Endodermal cell (in vitro differentiated cells): ENCODE data around the gene OGA. TPM values are rescaled to one million over a fixed set of nuclear protein-coding genes. Genes with fewer than 3 reads are reported as not detected.
A peak's percentile ranks its signal among the peaks of the same experiment; 100 is the strongest.

Experiments used
- DNase-seq: peaks from one replicate; pipeline ENCODE4 v3.0.0-alpha.2; 2017
- H3K27ac ChIP-seq: 2 replicates; pipeline ENCODE4 v1.5.1; 2013; ENCODE audit warnings: mild to moderate bottlenecking, low read depth, low read length, moderate library complexity
- H3K27me3 ChIP-seq: 2 replicates; pipeline ENCODE4 v1.6.1; 2013; ENCODE audit warnings: mild to moderate bottlenecking, low read length, moderate library complexity; ENCODE audit not compliant: insufficient read depth, control insufficient read depth, poor library complexity, severe bottlenecking
- H3K36me3 ChIP-seq: 2 replicates; pipeline ENCODE4 v1.7.0; 2013; ENCODE audit warnings: mild to moderate bottlenecking, low read length, moderate library complexity; ENCODE audit not compliant: control insufficient read depth, insufficient read depth
- H3K4me1 ChIP-seq: one replicate; pipeline ENCODE4 v1.7.0; 2013; ENCODE audit warnings: low read length; ENCODE audit not compliant: control insufficient read depth, insufficient read depth
- H3K4me3 ChIP-seq: 2 replicates; pipeline ENCODE4 v1.5.1; 2013; ENCODE audit warnings: mild to moderate bottlenecking, low read length, moderate library complexity
- H3K9ac ChIP-seq: 2 replicates; pipeline ENCODE4 v1.6.1; 2013; ENCODE audit warnings: mild to moderate bottlenecking, low read length, moderate library complexity; ENCODE audit not compliant: poor library complexity, severe bottlenecking; ENCODE audit errors: extremely low read depth
- H3K9me3 ChIP-seq: 2 replicates; pipeline ENCODE4 v1.6.1; 2013; ENCODE audit warnings: mild to moderate bottlenecking, low read length, moderate library complexity; ENCODE audit not compliant: control insufficient read depth
- H3K27ac Mint-ChIP-seq: 2 replicates; pipeline ENCODE4 v1.8.0; 2020; ENCODE audit warnings: mixed read lengths
- H3K27me3 Mint-ChIP-seq: 2 replicates; pipeline ENCODE4 v1.8.0; 2021; ENCODE audit warnings: mild to moderate bottlenecking, mixed read lengths; ENCODE audit not compliant: insufficient read depth
- H3K36me3 Mint-ChIP-seq: 2 replicates; pipeline ENCODE4 v1.8.0; 2020; ENCODE audit warnings: low read depth, mixed read lengths
- H3K4me1 Mint-ChIP-seq: 2 replicates; pipeline ENCODE4 v1.8.0; 2020; ENCODE audit warnings: mixed read lengths
- H3K4me3 Mint-ChIP-seq: 2 replicates; pipeline ENCODE4 v1.8.0; 2020; ENCODE audit warnings: mild to moderate bottlenecking, moderate library complexity, mixed read lengths
- H3K9me3 Mint-ChIP-seq: 2 replicates; pipeline ENCODE4 v1.8.0; 2020; ENCODE audit warnings: mild to moderate bottlenecking, mixed read lengths
- WGBS, 2 experiments: methylation state at CpG; one replicate each; pipeline versions ENCODE4 v1.1.5 to v1.1.7; 2013; ENCODE audit warnings: missing lambda C conversion rate in 2 of 2, mixed read lengths in 1 of 2; ENCODE audit not compliant: insufficient coverage in 1 of 2, insufficient read length in 1 of 2; 5-methylcytosine and 5-hydroxymethylcytosine counted together
- total RNA-seq, 2 donors: library from RNA; stranded (reverse); fragmentation: NEBNext Ultra II Directional in 1 of 2; extraction: Animal tissue kit (Norgen Biotek cat#: 25700) in 1 of 2; gene quantifications; 2 replicates in 1 of 2; 3 replicates in 1 of 2; pipeline ENCODE4 v1.2.1, GENCODE V29; 2021
- TF ChIP-seq, protein P1 (sequence below): fragments of 200-600 bp; sonication (generic); conservative IDR thresholded peaks from 2 replicates; pipeline ENCODE4 v1.5.0; 2021; ENCODE audit warnings: antibody characterized with exemption, mild to moderate bottlenecking

The OGA gene
- total RNA-seq, 2 donors from 2014 or later: 138 to 149 TPM

DNA sequence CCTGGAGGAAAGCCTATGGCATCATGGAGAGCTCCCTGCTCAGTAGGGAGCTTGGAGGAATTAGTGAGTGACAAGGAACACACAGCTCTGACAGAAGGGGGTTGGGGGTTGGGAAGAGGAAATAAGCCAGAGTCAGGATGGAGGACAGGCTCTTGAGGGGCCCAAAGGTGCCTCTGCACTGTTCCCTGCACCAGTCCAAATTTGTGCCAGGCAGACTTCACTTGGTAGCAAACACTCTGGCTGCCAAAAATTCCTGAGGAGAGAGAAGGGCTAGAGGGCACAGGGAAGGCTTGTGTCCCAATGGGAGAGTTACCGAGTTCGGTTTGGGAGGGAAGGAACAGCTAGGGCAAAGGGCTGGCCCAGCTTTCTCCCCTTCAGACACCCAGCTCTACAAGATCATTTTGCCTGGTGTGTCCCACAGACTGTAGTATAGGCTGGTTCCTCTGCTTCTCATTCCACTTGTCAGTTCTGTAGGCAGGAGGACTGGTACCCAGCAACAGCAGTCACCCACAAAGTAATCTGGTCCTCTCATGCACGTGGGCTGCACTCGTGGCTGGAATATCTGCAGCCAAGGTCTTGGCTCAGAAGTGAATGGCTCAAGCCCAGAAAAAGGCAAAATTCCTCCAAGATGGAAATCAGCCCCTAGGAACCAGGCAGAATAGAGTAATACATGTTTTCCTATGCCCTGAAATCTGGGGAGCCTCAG lies 33.3 kb upstream of the OGA start:
- Histone ChIP-seq H3K36me3 (no peaks in the 10 kb centered on the region), H3K27me3 (no peaks in the 10 kb centered on the region), H3K4me1 (no peaks in the 10 kb centered on the region), H3K9ac (no peak overlapping the region), H3K4me3 (no peak overlapping the region), H3K9me3 (no peaks in the 10 kb centered on the region), H3K27ac (no peak overlapping the region)
- DNase-seq: no peak
- Mint-ChIP-seq H3K36me3 (peaks cover 3% of the 10 kb centered on the region), H3K27ac (no peak overlapping the region), H3K4me3 (no peak overlapping the region), H3K4me1 (peaks cover 32% of the 10 kb centered on the region), H3K27me3 (no peaks in the 10 kb centered on the region), H3K9me3 (no peaks in the 10 kb centered on the region)
- 93 to 94% methylated on average over 2 to 4 of the region's 4 CpGs for WGBS, 2 experiments
- TF ChIP-seq, protein P1, sequence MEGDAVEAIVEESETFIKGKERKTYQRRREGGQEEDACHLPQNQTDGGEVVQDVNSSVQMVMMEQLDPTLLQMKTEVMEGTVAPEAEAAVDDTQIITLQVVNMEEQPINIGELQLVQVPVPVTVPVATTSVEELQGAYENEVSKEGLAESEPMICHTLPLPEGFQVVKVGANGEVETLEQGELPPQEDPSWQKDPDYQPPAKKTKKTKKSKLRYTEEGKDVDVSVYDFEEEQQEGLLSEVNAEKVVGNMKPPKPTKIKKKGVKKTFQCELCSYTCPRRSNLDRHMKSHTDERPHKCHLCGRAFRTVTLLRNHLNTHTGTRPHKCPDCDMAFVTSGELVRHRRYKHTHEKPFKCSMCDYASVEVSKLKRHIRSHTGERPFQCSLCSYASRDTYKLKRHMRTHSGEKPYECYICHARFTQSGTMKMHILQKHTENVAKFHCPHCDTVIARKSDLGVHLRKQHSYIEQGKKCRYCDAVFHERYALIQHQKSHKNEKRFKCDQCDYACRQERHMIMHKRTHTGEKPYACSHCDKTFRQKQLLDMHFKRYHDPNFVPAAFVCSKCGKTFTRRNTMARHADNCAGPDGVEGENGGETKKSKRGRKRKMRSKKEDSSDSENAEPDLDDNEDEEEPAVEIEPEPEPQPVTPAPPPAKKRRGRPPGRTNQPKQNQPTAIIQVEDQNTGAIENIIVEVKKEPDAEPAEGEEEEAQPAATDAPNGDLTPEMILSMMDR: no peak

DNA sequence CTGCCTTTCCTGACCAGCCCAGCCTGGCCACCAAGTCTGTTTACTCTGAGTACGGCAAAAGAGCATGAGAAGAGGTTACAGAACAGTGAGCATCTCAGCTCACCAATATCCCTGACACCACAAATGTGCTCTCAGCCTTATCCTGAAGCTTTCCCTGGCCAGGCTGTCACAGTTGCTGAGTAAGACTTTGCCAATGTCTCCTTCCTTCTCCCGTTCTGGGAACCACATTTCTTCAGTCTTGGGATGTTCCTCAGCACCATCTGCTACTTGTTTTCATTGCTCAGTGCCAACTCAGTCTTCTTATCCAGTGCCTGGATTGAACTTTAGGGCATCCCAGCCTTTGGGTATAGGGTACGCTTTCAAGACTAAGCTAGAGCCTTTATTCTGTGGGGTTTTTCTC lies 32.5 kb upstream of the OGA start:
- Mint-ChIP-seq H3K4me1 (peaks cover 32% of the 10 kb centered on the region), H3K27me3 (no peaks in the 10 kb centered on the region), H3K36me3 (peaks cover 9% of the 10 kb centered on the region), H3K4me3 (no peak overlapping the region), H3K27ac (no peak overlapping the region), H3K9me3 (no peaks in the 10 kb centered on the region)
- H3K4me1 ChIP-seq: no peaks in the 10 kb centered on the region
- TF ChIP-seq, protein P1: no peak
- H3K9ac ChIP-seq: no peak overlapping the region
- no peaks in the 10 kb centered on the region for H3K27me3 ChIP-seq
- DNase-seq: no peak
- no peaks in the 10 kb centered on the region for H3K9me3 ChIP-seq
- no peaks in the 10 kb centered on the region for H3K36me3 ChIP-seq
- no peak overlapping the region for H3K27ac ChIP-seq
- H3K4me3 ChIP-seq: no peak overlapping the region
- 88 to 93% methylated on average over 2 to 3 of the region's 3 CpGs for WGBS, 2 experiments

DNA sequence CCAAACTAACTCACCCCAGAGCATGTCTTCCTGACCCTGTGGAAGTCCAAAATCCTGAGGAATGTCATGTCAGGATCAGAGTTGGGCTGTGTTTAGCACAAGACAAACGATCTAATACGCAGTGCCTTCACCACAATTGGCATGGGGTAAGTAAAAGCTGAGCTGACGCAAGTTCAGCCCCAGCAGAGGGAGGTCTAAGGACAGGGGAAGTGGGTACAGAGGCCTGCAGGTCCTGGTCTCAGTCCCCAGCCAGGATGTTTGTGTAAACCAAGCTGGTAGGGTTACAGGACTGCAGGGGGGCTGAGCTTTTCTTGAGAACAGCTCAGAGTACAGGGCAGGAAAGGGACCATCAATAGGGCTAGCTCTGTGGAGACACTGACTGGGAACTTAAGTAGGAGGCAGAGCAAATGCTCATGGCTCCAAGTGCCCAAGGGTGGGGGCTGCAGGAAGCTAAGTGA lies 30.7 kb upstream of the OGA start:
- WGBS, 2 experiments: 60 to 89% methylated on average over 1 to 3 of the region's 3 CpGs
- H3K4me3 ChIP-seq: no peak overlapping the region
- Mint-ChIP-seq H3K27me3 (peaks cover 8% of the 10 kb centered on the region), H3K4me1 (peaks cover 37% of the 10 kb centered on the region), H3K9me3 (no peaks in the 10 kb centered on the region), H3K36me3 (peaks cover 11% of the 10 kb centered on the region), H3K27ac (peak overlapping the region; percentile 10), H3K4me3 (no peak overlapping the region)
- H3K9ac ChIP-seq: no peak overlapping the region
- TF ChIP-seq, protein P1: no peak
- H3K27ac ChIP-seq: no peak overlapping the region
- no peaks in the 10 kb centered on the region for H3K9me3 ChIP-seq
- H3K36me3 ChIP-seq: no peaks in the 10 kb centered on the region
- no peaks in the 10 kb centered on the region for H3K27me3 ChIP-seq
- no peaks in the 10 kb centered on the region for H3K4me1 ChIP-seq
- DNase-seq: peak; percentile 78
